Muscle layer of duodenum (tissue), 2 donors: ENCODE results near the gene CERK.

Source experiments
- H3K27ac ChIP-seq: one replicate; pipeline ENCODE4 v1.7.0; 2013; ENCODE audit warnings: mild to moderate bottlenecking, low read length
- H3K27me3 ChIP-seq: one replicate; pipeline ENCODE4 v1.7.0; 2013; ENCODE audit warnings: low read depth, mild to moderate bottlenecking, control low read depth, low read length
- H3K36me3 ChIP-seq, 2 donors: one replicate each; pipeline ENCODE4 v1.7.0; 2013; ENCODE audit warnings: low read length in 2 of 2, control low read depth in 1 of 2, mild to moderate bottlenecking in 1 of 2; ENCODE audit not compliant: insufficient read depth in 2 of 2, control insufficient read depth in 1 of 2
- H3K4me1 ChIP-seq, 2 donors: one replicate each; pipeline ENCODE4 v1.7.0; 2013; ENCODE audit warnings: low read length in 2 of 2, mild to moderate bottlenecking in 2 of 2, control low read depth in 1 of 2, moderate library complexity in 1 of 2; ENCODE audit not compliant: insufficient read depth in 2 of 2, control insufficient read depth in 1 of 2
- H3K4me3 ChIP-seq, 2 donors: one replicate each; pipeline ENCODE4 v1.7.0; 2013; ENCODE audit warnings: low read length in 2 of 2, low read depth in 1 of 2, mild to moderate bottlenecking in 1 of 2
- H3K9me3 ChIP-seq, 2 donors: one replicate each; pipeline ENCODE4 v1.7.0; 2013; ENCODE audit warnings: low read length in 2 of 2, control low read depth in 1 of 2, mild to moderate bottlenecking in 1 of 2; ENCODE audit not compliant: control insufficient read depth in 1 of 2
- donor health status: healthy.

CERK gene

DNA sequence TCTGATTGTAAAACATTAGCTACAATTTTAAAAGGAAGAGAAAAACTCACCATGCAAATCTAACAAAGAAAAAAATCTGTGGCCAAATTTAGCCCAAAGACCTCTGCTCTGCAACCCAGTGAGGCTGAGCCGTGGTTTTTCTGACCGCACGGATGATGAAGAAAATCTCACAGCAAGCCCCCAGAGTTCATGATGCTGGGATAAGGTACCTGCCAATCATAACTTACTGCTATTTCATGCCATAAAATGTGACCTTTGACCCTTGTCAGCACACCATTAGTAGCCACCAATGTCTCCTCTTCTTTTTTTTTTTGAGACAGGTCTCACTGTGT, 11.1 kb downstream of the CERK start:
- H3K4me1 ChIP-seq: peaks cover 20 to 45% of the 10 kb centered on the region in 2 donors
- H3K4me3 ChIP-seq: no peak overlapping the region
- H3K9me3 ChIP-seq: no peaks in the 10 kb centered on the region
- peaks cover 3 to 14% of the 10 kb centered on the region in 2 donors for H3K36me3 ChIP-seq
- no peaks in the 10 kb centered on the region for H3K27me3 ChIP-seq
- no peak overlapping the region for H3K27ac ChIP-seq

DNA sequence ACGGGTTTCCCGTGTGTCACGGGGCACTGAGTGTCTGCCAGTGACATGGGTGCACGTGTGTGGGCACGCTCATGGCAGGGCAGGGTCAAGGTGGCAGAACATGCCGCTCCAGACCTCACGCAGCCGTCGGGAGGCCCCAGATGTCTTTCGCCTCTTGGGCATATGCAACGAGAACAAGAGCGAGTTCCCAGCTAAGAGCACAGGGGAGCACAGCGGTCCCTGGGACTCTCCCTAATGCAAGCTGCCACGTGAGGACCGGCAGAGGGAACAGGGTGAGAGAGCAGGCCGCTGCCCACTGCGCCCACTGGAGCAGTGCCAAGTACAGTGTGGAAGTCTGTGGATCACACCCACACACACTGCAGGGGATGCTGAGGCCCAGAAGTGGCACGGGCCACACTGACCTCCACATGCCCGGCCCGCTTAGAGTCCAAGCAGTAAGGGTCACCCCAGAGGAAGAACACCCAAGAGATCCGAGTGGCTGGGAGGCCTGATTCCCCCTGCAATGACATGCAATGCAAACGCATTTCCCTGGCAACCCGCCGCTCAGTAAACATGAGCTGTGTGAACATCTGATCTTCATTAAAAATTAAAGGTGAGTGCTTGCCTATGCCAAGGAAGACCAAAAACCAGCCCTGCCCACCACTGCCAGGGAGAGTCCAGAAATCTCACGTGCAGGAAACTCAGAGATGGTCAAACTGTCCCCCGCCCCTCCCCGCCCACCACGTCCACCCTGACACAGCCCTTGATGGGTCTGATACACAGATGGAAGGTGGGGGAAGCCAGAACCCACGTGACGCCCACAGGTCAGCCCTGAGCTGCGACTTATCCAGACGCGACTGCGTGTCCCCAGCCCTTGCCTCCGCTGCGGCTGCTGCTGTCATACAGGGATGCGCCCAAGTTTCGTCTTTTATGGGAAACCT, 11.7 kb downstream of the CERK start:
- no peak overlapping the region for H3K4me3 ChIP-seq
- H3K27ac ChIP-seq: no peak overlapping the region
- no peaks in the 10 kb centered on the region for H3K9me3 ChIP-seq
- H3K27me3 ChIP-seq: no peaks in the 10 kb centered on the region
- H3K4me1 ChIP-seq: peaks cover 20 to 43% of the 10 kb centered on the region in 2 donors
- H3K36me3 ChIP-seq: peaks cover 3 to 14% of the 10 kb centered on the region in 2 donors

DNA sequence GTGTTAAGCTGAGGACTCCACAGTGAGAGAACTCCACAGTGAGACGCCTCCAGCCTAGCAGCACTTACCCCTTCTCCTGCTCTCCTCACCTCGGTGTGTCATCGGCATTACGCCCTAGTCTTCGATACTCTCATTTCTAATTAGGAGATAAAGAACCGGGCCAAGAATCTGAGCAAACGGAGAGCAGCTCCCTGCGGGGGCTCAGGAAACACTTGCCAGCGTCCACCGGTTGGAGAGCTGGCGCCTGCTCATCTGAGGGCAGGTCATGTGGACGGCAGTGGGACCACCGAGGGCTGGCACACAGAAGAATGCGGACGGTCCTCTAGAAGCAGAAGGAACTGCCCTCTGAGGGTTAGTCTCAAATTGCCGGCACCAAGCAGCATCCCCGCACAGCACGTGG, 13.0 kb downstream of the CERK start:
- Histone ChIP-seq H3K4me1 (peaks cover 8 to 31% of the 10 kb centered on the region in 2 donors), H3K9me3 (no peaks in the 10 kb centered on the region), H3K27me3 (no peaks in the 10 kb centered on the region), H3K4me3 (no peak overlapping the region), H3K27ac (no peak overlapping the region), H3K36me3 (peaks cover 3 to 17% of the 10 kb centered on the region in 2 donors)

DNA sequence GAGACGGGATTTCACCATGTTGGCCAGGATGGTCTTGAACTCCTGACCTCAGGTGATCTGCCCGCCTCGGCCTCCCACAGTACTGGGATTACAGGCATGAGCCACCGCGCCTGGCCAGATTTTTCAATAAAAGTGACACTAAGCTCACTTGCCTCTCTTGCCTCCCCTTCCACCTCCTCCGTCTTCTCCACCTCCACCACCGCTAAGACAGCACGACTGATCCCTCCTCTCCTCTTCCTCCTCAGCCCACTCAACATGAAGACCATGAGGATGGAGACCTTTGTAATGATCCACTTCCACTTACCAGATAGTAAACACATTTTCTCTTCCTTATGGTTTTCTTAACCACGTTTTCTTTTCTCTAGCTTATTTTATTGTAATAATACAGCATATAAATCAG, 14.2 kb downstream of the CERK start:
- no peaks in the 10 kb centered on the region for H3K9me3 ChIP-seq
- no peaks in the 10 kb centered on the region for H3K27me3 ChIP-seq
- peaks cover 15 to 29% of the 10 kb centered on the region in 2 donors for H3K36me3 ChIP-seq
- H3K27ac ChIP-seq: no peak overlapping the region
- H3K4me1 ChIP-seq: peaks cover 8 to 22% of the 10 kb centered on the region in 2 donors
- H3K4me3 ChIP-seq: no peak overlapping the region

DNA sequence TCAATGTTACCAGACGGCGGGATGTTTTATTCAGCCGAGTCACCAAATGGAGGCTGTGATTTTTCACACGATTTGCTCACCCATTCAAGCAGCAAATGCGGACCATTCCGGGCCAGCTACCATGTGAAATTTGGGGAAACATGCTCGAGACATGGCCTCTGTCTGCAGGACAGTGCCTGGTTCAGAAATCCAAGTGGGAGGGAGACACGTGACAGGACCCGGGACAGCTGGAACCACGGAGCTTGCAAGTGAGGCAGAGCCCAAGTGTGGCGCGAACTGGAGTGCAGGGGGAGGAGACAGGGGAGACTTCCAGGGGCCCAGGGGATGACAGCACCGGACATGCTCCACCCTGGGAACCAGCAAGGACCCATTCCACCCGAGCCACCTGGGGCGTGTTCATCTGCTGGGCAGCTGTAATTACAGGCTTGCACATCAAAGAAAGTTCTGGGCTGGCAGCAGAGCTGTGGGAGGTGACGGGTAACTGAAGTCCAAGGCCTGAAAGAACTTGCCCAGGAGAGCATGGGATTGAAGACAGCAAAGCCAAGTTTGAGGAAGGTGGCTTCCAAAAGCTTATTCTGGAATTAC, 16.5 kb downstream of the CERK start:
- H3K27ac ChIP-seq: no peak overlapping the region
- H3K4me3 ChIP-seq: no peak overlapping the region
- no peaks in the 10 kb centered on the region for H3K9me3 ChIP-seq
- peaks cover 29 to 52% of the 10 kb centered on the region in 2 donors for H3K36me3 ChIP-seq
- peaks cover 0 to 5% of the 10 kb centered on the region in 2 donors for H3K4me1 ChIP-seq
- H3K27me3 ChIP-seq: no peaks in the 10 kb centered on the region

DNA sequence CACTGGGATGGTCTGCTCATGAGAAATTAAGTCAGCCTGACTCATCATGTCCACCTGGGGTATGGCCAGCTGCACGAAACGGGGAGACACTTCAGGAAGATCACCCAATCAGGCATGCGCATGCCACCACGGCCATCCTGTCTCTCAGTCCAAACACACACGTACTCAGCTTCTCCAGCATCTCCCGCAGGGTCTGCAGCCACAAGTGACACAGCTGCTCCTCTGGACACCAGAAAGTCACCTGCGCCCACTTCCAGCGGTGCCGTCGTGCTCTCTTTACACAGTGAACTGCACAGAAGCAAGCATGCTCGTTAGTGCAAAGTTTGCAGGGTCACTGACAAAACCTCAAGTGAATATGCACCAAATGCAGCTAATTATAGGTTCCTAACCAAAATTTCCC, 18.1 kb downstream of the CERK start:
- H3K36me3 ChIP-seq: peaks cover 29 to 54% of the 10 kb centered on the region in 2 donors
- no peaks in the 10 kb centered on the region for H3K27me3 ChIP-seq
- H3K4me1 ChIP-seq: peaks cover 0 to 5% of the 10 kb centered on the region in 2 donors
- no peaks in the 10 kb centered on the region for H3K9me3 ChIP-seq
- H3K4me3 ChIP-seq: no peak overlapping the region
- no peak overlapping the region for H3K27ac ChIP-seq

DNA sequence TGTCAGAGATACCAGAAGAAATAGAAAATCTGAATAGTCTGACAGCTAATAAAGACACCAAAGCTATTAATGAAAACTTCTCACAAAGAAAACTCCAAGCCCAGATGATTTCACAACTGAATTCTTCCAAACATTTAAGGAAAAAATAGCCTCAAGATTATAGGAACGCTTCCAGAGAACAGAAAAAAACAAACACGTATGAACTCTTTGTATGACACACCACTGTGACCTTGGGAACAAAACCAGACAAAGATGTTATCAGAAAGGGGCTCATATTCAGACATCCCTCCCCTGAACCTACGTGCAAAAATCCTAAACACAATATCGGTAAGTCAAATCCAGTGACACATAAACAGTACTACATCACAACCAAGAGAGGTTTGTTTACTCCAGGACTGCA, 23.5 kb downstream of the CERK start:
- no peak overlapping the region for H3K4me3 ChIP-seq
- no peaks in the 10 kb centered on the region for H3K27me3 ChIP-seq
- peaks cover 46 to 66% of the 10 kb centered on the region in 2 donors for H3K36me3 ChIP-seq
- H3K4me1 ChIP-seq: no peaks in the 10 kb centered on the region
- no peaks in the 10 kb centered on the region for H3K9me3 ChIP-seq
- no peak overlapping the region for H3K27ac ChIP-seq

DNA sequence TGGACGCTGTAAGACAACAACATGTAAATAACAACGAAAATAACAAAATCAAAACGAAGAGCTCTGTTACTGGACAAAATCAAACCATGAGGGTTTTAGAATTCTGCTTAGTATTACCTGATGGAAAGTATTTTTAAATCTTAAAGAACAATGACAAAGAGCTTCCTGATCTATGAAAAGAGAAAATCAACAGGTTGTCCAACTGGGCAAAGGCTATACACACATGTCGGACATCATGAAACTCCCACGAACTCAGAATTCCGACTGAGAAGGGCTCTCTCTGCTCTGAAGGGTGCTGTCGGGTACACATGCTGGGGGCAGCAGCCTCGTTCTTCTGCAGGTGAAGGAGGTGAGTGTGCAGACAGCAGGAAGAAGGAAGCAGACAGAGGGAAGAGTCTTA, 25.8 kb downstream of the CERK start:
- Histone ChIP-seq H3K27ac (no peak overlapping the region), H3K36me3 (peaks cover 49 to 66% of the 10 kb centered on the region in 2 donors), H3K4me1 (no peaks in the 10 kb centered on the region), H3K9me3 (no peaks in the 10 kb centered on the region), H3K4me3 (no peak overlapping the region), H3K27me3 (no peaks in the 10 kb centered on the region)

DNA sequence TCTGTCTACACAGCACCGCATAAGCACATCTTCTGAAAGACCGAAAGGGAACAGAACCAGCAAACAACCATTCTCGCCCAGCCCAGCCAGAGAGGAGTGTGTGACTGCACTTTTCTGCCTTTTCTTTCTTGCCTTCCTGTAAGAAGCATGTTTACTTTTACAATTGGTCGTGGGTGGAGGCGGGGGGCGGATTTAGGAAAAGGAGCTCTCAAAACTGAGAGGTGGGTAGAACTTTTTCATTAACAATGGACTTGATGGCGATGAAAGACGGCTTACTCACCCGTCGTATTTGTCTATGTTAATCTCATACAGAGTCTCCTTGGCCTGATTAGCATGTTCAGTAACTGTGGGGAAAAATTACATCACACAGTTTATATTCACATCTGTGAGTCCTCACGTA, 27.2 kb downstream of the CERK start:
- no peak overlapping the region for H3K27ac ChIP-seq
- H3K9me3 ChIP-seq: no peaks in the 10 kb centered on the region
- H3K36me3 ChIP-seq: peaks cover 56 to 71% of the 10 kb centered on the region in 2 donors

DNA sequence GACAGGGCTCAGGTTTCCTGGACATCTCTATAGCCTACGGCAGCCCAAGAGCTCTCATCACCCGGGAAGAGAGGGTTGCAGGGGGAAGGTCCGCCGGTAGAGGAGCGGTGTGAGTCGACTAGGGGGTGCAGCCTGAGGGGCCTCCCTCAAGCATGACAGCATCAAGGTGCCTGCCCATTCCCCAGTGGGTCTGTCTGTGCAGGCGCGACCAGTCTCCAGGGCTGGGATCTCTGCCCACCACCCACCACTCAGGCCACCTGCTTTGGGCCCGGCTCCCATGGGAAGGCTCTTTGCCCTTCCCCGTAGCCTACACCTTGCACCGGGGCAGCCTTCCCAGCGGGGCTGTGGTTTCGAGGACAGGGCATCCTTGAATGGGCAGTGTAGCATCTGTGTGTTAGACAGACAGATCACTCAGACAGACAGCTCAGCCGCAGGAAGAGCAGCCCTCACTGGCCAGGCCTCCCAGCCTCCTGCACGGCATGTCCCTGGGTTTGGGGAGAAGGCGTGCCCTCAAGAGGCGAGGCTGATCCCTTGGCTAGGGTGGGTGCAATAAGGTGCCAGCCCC, 29.2 kb downstream of the CERK start:
- Histone ChIP-seq H3K4me1 (no peaks in the 10 kb centered on the region), H3K36me3 (peaks cover 61 to 68% of the 10 kb centered on the region in 2 donors), H3K9me3 (no peaks in the 10 kb centered on the region), H3K4me3 (no peak overlapping the region), H3K27me3 (no peaks in the 10 kb centered on the region), H3K27ac (no peak overlapping the region)

More for the DNA sequence above, 27.2 kb downstream of the CERK start:
- no peaks in the 10 kb centered on the region for H3K4me1 ChIP-seq
- no peaks in the 10 kb centered on the region for H3K27me3 ChIP-seq
- no peak overlapping the region for H3K4me3 ChIP-seq

DNA sequence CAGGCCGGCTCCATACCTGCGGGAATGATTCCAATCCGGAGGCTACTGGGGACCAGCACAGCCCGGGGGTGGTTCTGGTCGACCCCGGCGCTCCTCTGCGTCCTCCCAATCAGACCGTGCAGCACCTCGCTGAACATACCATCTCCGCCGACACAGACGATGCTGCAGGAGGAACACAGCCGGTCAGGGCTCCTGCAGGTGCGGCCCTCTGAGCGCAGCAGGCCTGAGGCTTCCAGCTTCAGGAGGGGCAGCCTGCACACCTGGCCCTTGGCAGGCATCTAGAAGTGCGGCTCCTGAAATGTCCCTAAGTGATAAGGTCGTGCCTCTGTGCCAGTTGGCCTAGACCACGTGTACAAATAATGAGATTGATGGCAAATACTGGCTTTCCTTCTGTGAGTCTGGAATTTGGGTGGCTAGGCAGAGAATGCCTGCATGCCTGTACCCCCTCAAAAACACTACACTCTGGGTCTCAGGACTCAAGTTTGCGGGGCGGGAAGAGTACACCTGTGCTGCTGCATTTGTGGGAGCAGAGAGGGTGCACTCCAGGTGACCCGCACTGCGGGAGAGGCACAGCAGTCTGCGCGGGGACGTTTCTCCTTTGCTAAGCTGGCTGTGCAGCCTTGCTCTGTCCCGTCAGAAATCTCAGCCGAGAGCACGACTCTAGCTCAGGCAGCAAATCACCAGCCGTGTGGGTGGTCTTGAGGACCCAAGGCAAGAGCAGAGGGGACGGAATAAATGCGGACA, 30.1 kb downstream of the CERK start:
- Histone ChIP-seq H3K4me1 (no peaks in the 10 kb centered on the region), H3K27me3 (no peaks in the 10 kb centered on the region), H3K27ac (no peak overlapping the region), H3K36me3 (peaks cover 57 to 77% of the 10 kb centered on the region in 2 donors), H3K4me3 (no peak overlapping the region), H3K9me3 (no peaks in the 10 kb centered on the region)
